ENCODE data around the gene LRRC31.

The LRRC31 gene

DNA sequence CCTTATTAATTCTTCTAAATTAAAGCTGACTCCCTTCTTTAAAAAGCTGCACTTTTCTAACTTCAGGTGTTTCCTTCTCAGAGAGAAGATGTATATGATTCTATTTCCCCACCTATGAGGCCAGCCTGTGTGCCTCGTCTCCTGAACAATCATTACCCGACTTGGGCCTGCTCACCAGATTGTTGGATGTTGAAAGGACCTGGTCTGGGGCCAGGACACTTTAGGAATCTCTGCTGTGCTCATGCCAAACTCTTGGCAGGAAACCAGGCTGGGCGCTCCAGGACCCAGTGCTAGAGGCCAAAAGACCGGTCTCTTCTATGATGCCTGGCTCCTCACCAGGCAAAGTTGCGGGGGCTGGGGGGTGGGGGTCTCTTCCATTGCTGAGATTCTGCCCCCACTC lies 16.9 kb upstream of the LRRC31 start:
- CTCF ChIA-PET = no interaction called here
- POLR2A ChIA-PET = no interaction called here
- TF ChIP-seq FOXK2 (IDR thresholded peaks at IDR 0.05) (no peak), HDGF (IDR thresholded peaks at IDR 0.05; ENCODE audit: borderline replicate concordance) (no peak), LEF1 (IDR thresholded peaks at IDR 0.05; ENCODE audit: borderline replicate concordance) (no peak)
- no peak for DNase-seq (ENCODE audit: extremely low spot score)

DNA sequence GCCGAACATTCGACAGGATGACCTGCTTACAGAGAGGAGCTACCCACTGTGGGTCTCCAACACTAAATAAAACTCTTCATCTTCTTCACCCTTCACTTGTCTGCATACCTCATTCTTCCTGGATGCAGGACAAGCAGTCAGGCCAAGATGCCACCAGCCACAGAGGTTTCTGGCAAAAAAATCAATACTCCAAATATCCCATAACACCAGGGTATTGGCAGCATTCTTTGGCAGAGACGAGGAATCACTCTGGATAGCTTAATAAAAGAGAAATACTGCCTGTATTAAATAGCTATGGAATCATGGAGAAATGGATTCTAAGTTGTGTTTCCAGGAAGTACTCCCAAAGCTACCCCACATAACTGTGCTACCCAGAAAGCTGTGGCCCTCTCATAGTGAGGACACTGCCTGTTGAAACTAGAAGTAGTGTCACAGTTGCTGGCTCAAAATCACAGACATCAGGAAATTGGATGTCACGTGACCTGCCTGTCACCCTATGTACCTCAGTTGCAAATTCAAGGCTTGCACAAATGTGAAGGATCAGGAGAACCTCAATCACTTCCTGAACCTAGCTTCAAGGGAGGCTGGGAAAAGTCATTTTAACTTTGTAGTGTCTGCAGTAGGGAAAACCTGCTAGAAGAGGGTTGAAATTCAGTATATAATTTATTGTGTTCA lies 11.0 kb upstream of the LRRC31 start:
- TF ChIP-seq ELF4 (IDR thresholded peaks at IDR 0.05) (no peak), FOXK2 (IDR thresholded peaks at IDR 0.05) (no peak), SP1 (IDR thresholded peaks at IDR 0.05) (no peak), FOXM1 (IDR thresholded peaks at IDR 0.05; ENCODE audit: borderline replicate concordance) (no peak), L3MBTL2 (conservative IDR thresholded peaks at IDR 0.05) (no peak), BHLHE40 (IDR thresholded peaks at IDR 0.05; ENCODE audit: borderline replicate concordance) (no peak), HDGF (IDR thresholded peaks at IDR 0.05; ENCODE audit: borderline replicate concordance) (no peak), TARDBP (IDR thresholded peaks at IDR 0.05) (no peak), SUZ12 (IDR thresholded peaks at IDR 0.05) (no peak), LEF1 (IDR thresholded peaks at IDR 0.05; ENCODE audit: borderline replicate concordance) (no peak), ZNF384 (IDR thresholded peaks at IDR 0.05) (no peak), CTBP1 (IDR thresholded peaks at IDR 0.05; ENCODE audit: borderline replicate concordance) (no peak), ARNT (IDR thresholded peaks at IDR 0.05) (no peak), FOXA1 (IDR thresholded peaks at IDR 0.05) (no peak)
- TF ChIP-seq, protein P1, sequence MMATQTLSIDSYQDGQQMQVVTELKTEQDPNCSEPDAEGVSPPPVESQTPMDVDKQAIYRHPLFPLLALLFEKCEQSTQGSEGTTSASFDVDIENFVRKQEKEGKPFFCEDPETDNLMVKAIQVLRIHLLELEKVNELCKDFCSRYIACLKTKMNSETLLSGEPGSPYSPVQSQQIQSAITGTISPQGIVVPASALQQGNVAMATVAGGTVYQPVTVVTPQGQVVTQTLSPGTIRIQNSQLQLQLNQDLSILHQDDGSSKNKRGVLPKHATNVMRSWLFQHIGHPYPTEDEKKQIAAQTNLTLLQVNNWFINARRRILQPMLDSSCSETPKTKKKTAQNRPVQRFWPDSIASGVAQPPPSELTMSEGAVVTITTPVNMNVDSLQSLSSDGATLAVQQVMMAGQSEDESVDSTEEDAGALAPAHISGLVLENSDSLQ (IDR thresholded peaks at IDR 0.05) = no peak
- ChIA-PET CTCF (no interaction called here), POLR2A (no interaction called here)
- no peak for DNase-seq (ENCODE audit: extremely low spot score)

DNA sequence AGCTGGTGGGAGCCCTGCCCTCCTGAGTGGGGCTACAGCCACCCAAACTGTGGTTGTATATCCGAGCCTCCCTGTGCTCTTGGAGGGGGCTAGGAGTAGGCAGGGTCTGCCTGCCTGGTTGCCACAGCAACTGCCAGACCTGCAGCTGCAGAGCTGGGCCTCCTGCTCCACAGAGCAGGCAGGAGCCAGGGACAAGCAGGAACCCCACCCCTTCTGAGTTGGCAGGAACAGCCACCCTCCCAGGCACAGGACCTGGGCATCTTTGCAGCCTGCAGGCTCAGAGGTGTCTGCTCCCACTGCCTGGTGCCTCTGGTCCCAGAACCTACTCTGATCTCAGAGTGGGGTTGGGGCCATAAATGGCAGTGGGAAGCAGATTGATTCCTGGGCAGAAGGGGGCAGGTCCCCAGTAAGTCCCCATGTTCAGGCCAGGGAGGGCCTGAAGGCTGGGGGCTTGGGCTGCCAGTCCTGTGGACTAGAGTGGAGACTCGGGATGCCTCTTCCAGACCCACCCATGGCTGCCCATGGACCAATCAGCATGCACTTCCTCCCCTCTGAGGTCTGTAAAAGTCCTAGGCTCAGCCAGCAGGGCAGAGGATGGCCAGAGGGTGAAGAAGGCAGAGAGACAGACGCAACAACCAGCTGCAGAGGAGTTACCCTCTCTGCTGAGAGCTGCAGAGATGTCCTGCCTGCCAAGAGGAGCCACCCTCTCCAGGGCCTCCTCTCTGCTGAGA lies 10.3 kb upstream of the LRRC31 start:
- ChIA-PET POLR2A (no interaction called here), CTCF (no interaction called here)
- no peak for DNase-seq (ENCODE audit: extremely low spot score)
- no peak for TF ChIP-seq ARNT (IDR thresholded peaks at IDR 0.05)
- TF ChIP-seq ZNF384 (IDR thresholded peaks at IDR 0.05) = no peak
- TF ChIP-seq HDGF (IDR thresholded peaks at IDR 0.05; ENCODE audit: borderline replicate concordance) = no peak
- TF ChIP-seq NFRKB (IDR thresholded peaks at IDR 0.05) = no peak
- TF ChIP-seq TARDBP (IDR thresholded peaks at IDR 0.05) = no peak
- TF ChIP-seq BHLHE40 (IDR thresholded peaks at IDR 0.05; ENCODE audit: borderline replicate concordance) = no peak
- TF ChIP-seq, protein P1 (IDR thresholded peaks at IDR 0.05) = no peak
- TF ChIP-seq FOXK2 (IDR thresholded peaks at IDR 0.05) = no peak
- no peak for TF ChIP-seq SUZ12 (IDR thresholded peaks at IDR 0.05)

DNA sequence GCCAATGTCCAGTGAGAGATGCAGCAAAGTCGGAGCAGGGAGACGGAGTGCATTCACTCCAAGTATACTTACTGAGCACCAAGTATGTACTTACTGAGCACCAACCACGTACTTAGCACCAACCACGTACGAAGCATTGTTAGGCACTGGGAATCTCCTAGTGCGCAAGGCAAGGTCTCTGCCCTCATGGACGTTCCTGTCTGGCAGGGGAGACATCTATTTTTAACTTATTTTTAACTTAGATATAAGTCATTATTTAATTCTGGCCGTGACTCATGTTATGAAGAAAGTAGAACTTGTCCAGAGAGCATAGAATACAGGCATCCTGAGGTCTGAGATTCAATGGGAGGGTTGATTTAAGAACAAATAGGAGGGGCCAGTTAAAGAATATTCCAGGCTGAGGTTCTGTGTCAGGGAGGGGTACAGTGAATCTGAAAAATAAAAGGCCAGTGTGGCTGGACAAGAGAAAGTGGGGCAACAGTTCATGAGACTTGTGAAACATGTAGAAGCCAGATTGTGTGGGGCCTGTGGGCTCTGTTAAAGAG lies 9.3 kb upstream of the LRRC31 start:
- ChIA-PET CTCF (no interaction called here), POLR2A (no interaction called here)
- DNase-seq (ENCODE audit: extremely low spot score) = no peak
- no peak for TF ChIP-seq SP1 (IDR thresholded peaks at IDR 0.05)
- TF ChIP-seq TARDBP (IDR thresholded peaks at IDR 0.05) = no peak
- no peak for TF ChIP-seq LEF1 (IDR thresholded peaks at IDR 0.05; ENCODE audit: borderline replicate concordance)
- TF ChIP-seq, protein P1 (IDR thresholded peaks at IDR 0.05) = no peak
- no peak for TF ChIP-seq FOXM1 (IDR thresholded peaks at IDR 0.05; ENCODE audit: borderline replicate concordance)
- no peak for TF ChIP-seq FOXA1 (IDR thresholded peaks at IDR 0.05)
- TF ChIP-seq HDGF (IDR thresholded peaks at IDR 0.05; ENCODE audit: borderline replicate concordance) = no peak

GRCh38 chr3:169871129-169871886 lies 1.6 kb upstream of the LRRC31 start:
- TF ChIP-seq SUZ12 (IDR thresholded peaks at IDR 0.05) (no peak), HDGF (IDR thresholded peaks at IDR 0.05; ENCODE audit: borderline replicate concordance) (no peak), ARNT (IDR thresholded peaks at IDR 0.05) (no peak), FOXK2 (IDR thresholded peaks at IDR 0.05) (no peak), LEF1 (IDR thresholded peaks at IDR 0.05; ENCODE audit: borderline replicate concordance) (no peak), FOXM1 (IDR thresholded peaks at IDR 0.05; ENCODE audit: borderline replicate concordance) (no peak), CTBP1 (IDR thresholded peaks at IDR 0.05; ENCODE audit: borderline replicate concordance) (no peak), ELF4 (IDR thresholded peaks at IDR 0.05) (no peak), NFRKB (IDR thresholded peaks at IDR 0.05) (no peak), BHLHE40 (IDR thresholded peaks at IDR 0.05; ENCODE audit: borderline replicate concordance) (no peak), ZNF384 (IDR thresholded peaks at IDR 0.05) (no peak), L3MBTL2 (conservative IDR thresholded peaks at IDR 0.05) (no peak), TARDBP (IDR thresholded peaks at IDR 0.05) (no peak), FOXA1 (IDR thresholded peaks at IDR 0.05) (no peak), SP1 (IDR thresholded peaks at IDR 0.05) (no peak)
- TF ChIP-seq, protein P1 (IDR thresholded peaks at IDR 0.05) = no peak
- POLR2A ChIA-PET = no interaction called here
- no peak for DNase-seq (ENCODE audit: extremely low spot score)
- CTCF ChIA-PET = no interaction called here

All from HEK293T (cell line).